ENCODE data around the gene STAT4.

DNA sequence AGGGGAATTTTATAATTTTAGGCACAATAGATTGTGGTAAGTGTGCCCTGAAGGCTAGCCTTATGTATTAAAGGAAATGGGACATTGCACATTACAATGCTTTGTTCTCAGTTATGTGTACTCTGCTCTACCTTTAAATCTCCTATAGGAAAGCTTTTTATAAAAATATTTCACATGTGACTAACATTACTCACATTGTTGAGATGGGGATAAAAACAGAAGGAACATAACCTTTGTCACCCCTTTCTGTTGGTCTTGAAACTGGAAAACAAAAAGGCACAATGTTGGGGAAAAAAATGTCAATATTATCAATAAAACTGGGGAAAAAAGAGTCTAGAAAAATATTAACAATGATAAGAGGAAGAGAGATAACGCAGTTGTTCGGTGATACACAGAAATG is 119.5 kb downstream of the STAT4 start:
- TF ChIP-seq, protein P1, sequence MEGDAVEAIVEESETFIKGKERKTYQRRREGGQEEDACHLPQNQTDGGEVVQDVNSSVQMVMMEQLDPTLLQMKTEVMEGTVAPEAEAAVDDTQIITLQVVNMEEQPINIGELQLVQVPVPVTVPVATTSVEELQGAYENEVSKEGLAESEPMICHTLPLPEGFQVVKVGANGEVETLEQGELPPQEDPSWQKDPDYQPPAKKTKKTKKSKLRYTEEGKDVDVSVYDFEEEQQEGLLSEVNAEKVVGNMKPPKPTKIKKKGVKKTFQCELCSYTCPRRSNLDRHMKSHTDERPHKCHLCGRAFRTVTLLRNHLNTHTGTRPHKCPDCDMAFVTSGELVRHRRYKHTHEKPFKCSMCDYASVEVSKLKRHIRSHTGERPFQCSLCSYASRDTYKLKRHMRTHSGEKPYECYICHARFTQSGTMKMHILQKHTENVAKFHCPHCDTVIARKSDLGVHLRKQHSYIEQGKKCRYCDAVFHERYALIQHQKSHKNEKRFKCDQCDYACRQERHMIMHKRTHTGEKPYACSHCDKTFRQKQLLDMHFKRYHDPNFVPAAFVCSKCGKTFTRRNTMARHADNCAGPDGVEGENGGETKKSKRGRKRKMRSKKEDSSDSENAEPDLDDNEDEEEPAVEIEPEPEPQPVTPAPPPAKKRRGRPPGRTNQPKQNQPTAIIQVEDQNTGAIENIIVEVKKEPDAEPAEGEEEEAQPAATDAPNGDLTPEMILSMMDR (IDR thresholded peaks at IDR 0.05; ENCODE audit: low read depth, low read length) = no peak
- TF ChIP-seq, protein P2, sequence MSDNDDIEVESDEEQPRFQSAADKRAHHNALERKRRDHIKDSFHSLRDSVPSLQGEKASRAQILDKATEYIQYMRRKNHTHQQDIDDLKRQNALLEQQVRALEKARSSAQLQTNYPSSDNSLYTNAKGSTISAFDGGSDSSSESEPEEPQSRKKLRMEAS (IDR thresholded peaks at IDR 0.05; ENCODE audit: low read depth, low read length) = no peak

Measured in NB4 (cell line).